H9 (cell line): ENCODE results near the gene HOXA9. TPM values are rescaled to one million over a fixed set of nuclear protein-coding genes. Genes with fewer than 3 reads are reported as not detected.

ENCODE experiments used
- DNase-seq: peaks from one replicate; pipeline ENCODE4 v3.0.0-alpha.2; 2017
- H2AFZ ChIP-seq: one replicate; pipeline ENCODE4 v1.6.1; 2013; ENCODE audit warnings: mild to moderate bottlenecking, low read length, control low read depth, moderate library complexity
- H2AK5ac ChIP-seq: 2 replicates; pipeline ENCODE4 v1.6.1; 2013; ENCODE audit warnings: low read length, control low read depth, mixed read lengths; ENCODE audit not compliant: insufficient read length
- H2BK120ac ChIP-seq: one replicate; pipeline ENCODE4 v1.6.1; 2013; ENCODE audit warnings: low read depth, mild to moderate bottlenecking, low read length, control low read depth, inconsistent platforms; ENCODE audit not compliant: poor library complexity, severe bottlenecking
- H2BK12ac ChIP-seq: 2 replicates; pipeline ENCODE4 v1.6.1; 2013; ENCODE audit warnings: low read length, control low read depth, mixed read lengths, low read depth; ENCODE audit not compliant: insufficient read length
- H2BK15ac ChIP-seq: 2 replicates; pipeline ENCODE4 v1.6.1; 2013; ENCODE audit warnings: low read depth, low read length, control low read depth
- H2BK20ac ChIP-seq: one replicate; pipeline ENCODE4 v1.6.1; 2013; ENCODE audit warnings: low read depth, mild to moderate bottlenecking, low read length, control low read depth, inconsistent platforms; ENCODE audit not compliant: poor library complexity, severe bottlenecking
- H2BK5ac ChIP-seq: 2 replicates; pipeline ENCODE4 v1.6.1; 2013; ENCODE audit warnings: low read length, control low read depth, mixed read lengths; ENCODE audit not compliant: insufficient read length
- H3K14ac ChIP-seq: 2 replicates; pipeline ENCODE4 v1.6.1; 2013; ENCODE audit warnings: low read length, control low read depth; ENCODE audit not compliant: insufficient read depth
- H3K18ac ChIP-seq: 2 replicates; pipeline ENCODE4 v1.6.1; 2013; ENCODE audit warnings: low read depth, mild to moderate bottlenecking, mixed read lengths, low read length, control low read depth; ENCODE audit not compliant: insufficient read length
- H3K23ac ChIP-seq: 2 replicates; pipeline ENCODE4 v1.6.1; 2013; ENCODE audit warnings: low read length, control low read depth, mixed read lengths, low read depth; ENCODE audit not compliant: insufficient read length
- H3K23me2 ChIP-seq: 2 replicates; pipeline ENCODE4 v1.6.1; 2013; ENCODE audit warnings: low read depth, mild to moderate bottlenecking, mixed read lengths, low read length, control low read depth; ENCODE audit not compliant: insufficient read length, poor library complexity, severe bottlenecking
- H3K27ac ChIP-seq: 2 replicates; pipeline ENCODE4 v1.5.1; 2013; ENCODE audit warnings: low read length, control low read depth, mixed read lengths, low read depth; ENCODE audit not compliant: insufficient read length
- H3K27me3 ChIP-seq: 2 replicates; pipeline ENCODE4 v1.6.1; 2013; ENCODE audit warnings: low read length, control low read depth, inconsistent platforms; ENCODE audit not compliant: insufficient read depth
- H3K4ac ChIP-seq: 2 replicates; pipeline ENCODE4 v1.6.1; 2013; ENCODE audit warnings: low read depth, mild to moderate bottlenecking, control low read depth, inconsistent platforms, low read length, moderate library complexity
- H3K4me1 ChIP-seq: 2 replicates; pipeline ENCODE4 v1.6.1; 2013; ENCODE audit warnings: low read length, control low read depth, inconsistent platforms; ENCODE audit not compliant: insufficient read depth
- H3K4me2 ChIP-seq: 2 replicates; pipeline ENCODE4 v1.6.1; 2013; ENCODE audit warnings: low read length, control low read depth, mixed read lengths; ENCODE audit not compliant: insufficient read length, insufficient read depth
- H3K56ac ChIP-seq: 2 replicates; pipeline ENCODE4 v1.6.1; 2013; ENCODE audit warnings: low read depth, mild to moderate bottlenecking, mixed read lengths, low read length, control low read depth; ENCODE audit not compliant: insufficient read length
- H3K79me1 ChIP-seq: 2 replicates; pipeline ENCODE4 v1.6.1; 2013; ENCODE audit warnings: low read depth, mild to moderate bottlenecking, moderate library complexity, low read length, control low read depth, inconsistent platforms; ENCODE audit not compliant: insufficient read depth, poor library complexity, severe bottlenecking
- H3K79me2 ChIP-seq: 2 replicates; pipeline ENCODE4 v1.6.1; 2013; ENCODE audit warnings: low read length, control low read depth, inconsistent platforms; ENCODE audit not compliant: insufficient read depth
- H3K9ac ChIP-seq: 2 replicates; pipeline ENCODE4 v1.6.1; 2013; ENCODE audit warnings: low read length, control low read depth, mixed read lengths; ENCODE audit not compliant: insufficient read length; ENCODE audit errors: extremely low read depth
- H3K9me3 ChIP-seq: one replicate; pipeline ENCODE4 v1.6.1; 2013; ENCODE audit warnings: low read depth, low read length, inconsistent platforms; ENCODE audit not compliant: control insufficient read depth
- H3T11ph ChIP-seq: one replicate; pipeline ENCODE4 v1.6.1; 2013; ENCODE audit warnings: mild to moderate bottlenecking, low read length, control low read depth, inconsistent platforms
- H4K20me1 ChIP-seq: one replicate; pipeline ENCODE4 v1.6.1; 2013; ENCODE audit not compliant: control insufficient read depth, insufficient read length, insufficient read depth
- H4K5ac ChIP-seq: 2 replicates; pipeline ENCODE4 v1.6.1; 2013; ENCODE audit warnings: low read depth, mild to moderate bottlenecking, mixed read lengths, low read length, control low read depth; ENCODE audit not compliant: insufficient read length
- H4K8ac ChIP-seq: replicated peaks from 2 replicates; pipeline ENCODE4 v1.6.1; 2013; ENCODE audit warnings: low read length, control low read depth, mixed read lengths, low read depth; ENCODE audit not compliant: insufficient read length
- H4K91ac ChIP-seq: 2 replicates; pipeline ENCODE4 v1.6.1; 2013; ENCODE audit warnings: low read depth, mild to moderate bottlenecking, moderate library complexity, mixed read lengths, low read length, control low read depth; ENCODE audit not compliant: insufficient read length
- H3K27ac Mint-ChIP-seq, 3 experiments: 2 replicates in 2 of 3; 3 replicates in 1 of 3; pipeline ENCODE4 v1.8.0; 2020 to 2021; ENCODE audit warnings: mixed read lengths in 3 of 3, mild to moderate bottlenecking in 1 of 3, moderate library complexity in 1 of 3
- H3K27me3 Mint-ChIP-seq: 2 replicates; pipeline ENCODE4 v1.8.0; 2021; ENCODE audit warnings: low read depth, mild to moderate bottlenecking, moderate library complexity, mixed read lengths
- H3K36me3 Mint-ChIP-seq, 3 experiments: 2 replicates in 2 of 3; 3 replicates in 1 of 3; pipeline ENCODE4 v1.8.0; 2020 to 2021; ENCODE audit warnings: low read depth in 3 of 3, mixed read lengths in 3 of 3; ENCODE audit not compliant: insufficient read depth in 1 of 3
- H3K4me1 Mint-ChIP-seq, 2 experiments: 2 replicates each; pipeline ENCODE4 v1.8.0; 2020; ENCODE audit warnings: mixed read lengths in 2 of 2
- H3K4me3 Mint-ChIP-seq, 2 experiments: 2 replicates in 1 of 2; 3 replicates in 1 of 2; pipeline ENCODE4 v1.8.0; 2020 to 2021; ENCODE audit warnings: mild to moderate bottlenecking in 2 of 2, mixed read lengths in 2 of 2, moderate library complexity in 1 of 2
- H3K9me3 Mint-ChIP-seq, 2 experiments: 2 replicates in 1 of 2; 3 replicates in 1 of 2; pipeline ENCODE4 v1.8.0; 2020; ENCODE audit warnings: mild to moderate bottlenecking in 2 of 2, mixed read lengths in 2 of 2, moderate library complexity in 1 of 2
- WGBS: extraction: QIAGEN DNeasy Blood & Tissue Kit; methylation state at CpG from one replicate; pipeline ENCODE4 v1.1.7; 2013; ENCODE audit warnings: missing lambda C conversion rate, low lambda C conversion rate, mixed read lengths; ENCODE audit not compliant: insufficient read length; ENCODE audit errors: extremely low coverage; 5-methylcytosine and 5-hydroxymethylcytosine counted together
- total RNA-seq: library from RNA; stranded (reverse); gene quantifications from 2 replicates; pipeline ENCODE4 v1.2.1, GENCODE V29; 2021
- TF ChIP-seq, protein P1 (sequence below): fragments of 200-600 bp; sonication (generic); conservative IDR thresholded peaks from 3 replicates; pipeline ENCODE4 v1.8.0; 2021; ENCODE audit warnings: antibody characterized with exemption, mild to moderate bottlenecking

HOXA9 gene
- total RNA-seq, 1 experiment from 2014 or later = not detected

DNA sequence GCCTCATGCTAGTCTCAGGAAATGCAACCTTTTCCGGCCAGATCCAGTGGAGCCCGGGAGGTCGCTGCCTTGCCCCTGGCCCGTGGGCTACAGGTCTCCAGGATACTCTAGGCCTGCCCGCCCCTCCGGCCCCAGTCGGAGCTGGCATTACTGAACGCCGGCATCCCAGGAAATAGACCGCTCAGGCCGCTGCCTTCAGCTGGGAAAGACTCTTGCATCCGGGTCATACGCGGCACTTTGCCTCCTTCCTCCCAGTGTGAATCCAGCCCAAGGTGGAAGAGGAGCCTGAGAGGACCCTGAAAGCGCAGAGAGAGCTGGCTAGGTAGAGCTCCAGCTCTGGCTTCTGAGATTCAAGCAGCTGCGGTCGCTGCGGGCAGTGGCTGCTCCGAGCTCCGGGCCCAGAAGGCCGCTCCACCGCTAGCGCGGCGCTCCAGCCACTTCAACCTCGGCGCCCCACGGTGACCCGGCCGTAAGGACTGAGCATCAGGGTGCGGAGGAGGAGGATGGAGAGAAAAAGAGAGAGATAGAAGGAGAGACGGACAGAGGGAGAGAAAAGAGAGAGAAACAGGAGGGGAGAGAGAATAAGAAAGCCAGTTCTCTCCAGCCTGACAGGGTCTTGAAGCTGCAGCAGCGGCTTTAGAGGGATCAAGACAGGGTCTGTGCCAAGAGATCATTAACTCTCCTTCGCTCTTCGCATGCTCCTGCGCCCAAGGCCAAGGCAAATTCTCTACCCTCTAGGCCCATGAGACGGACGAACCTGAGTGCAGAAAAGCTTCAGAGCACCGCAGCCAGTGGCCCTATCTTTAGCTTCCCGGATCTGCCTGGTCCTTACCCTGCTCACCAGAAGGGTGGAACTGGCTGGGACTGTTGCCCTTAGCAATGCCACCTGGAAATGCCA lies 10.5 kb upstream of the HOXA9 start:
- no peak overlapping the region for H2AFZ ChIP-seq
- H3T11ph ChIP-seq = no peak overlapping the region
- no peaks in the 10 kb centered on the region for H3K79me2 ChIP-seq
- H3K27ac ChIP-seq = no peak overlapping the region
- no CpG with 5 or more reads among the region's 40 CpGs for WGBS
- H3K9ac ChIP-seq = no peak overlapping the region
- no peaks in the 10 kb centered on the region for H3K4me1 ChIP-seq
- DNase-seq = peak; percentile 55
- peaks cover 98% of the 10 kb centered on the region for H3K27me3 Mint-ChIP-seq
- no peak overlapping the region for H3K23ac ChIP-seq
- no peak overlapping the region for H4K5ac ChIP-seq
- H3K4me1 Mint-ChIP-seq = peaks cover 3 to 9% of the 10 kb centered on the region in 2 experiments
- no peaks in the 10 kb centered on the region for H3K79me1 ChIP-seq
- no peak overlapping the region for H3K4me2 ChIP-seq
- H4K8ac ChIP-seq = no peak overlapping the region
- H2BK12ac ChIP-seq = no peak overlapping the region
- TF ChIP-seq, protein P1, sequence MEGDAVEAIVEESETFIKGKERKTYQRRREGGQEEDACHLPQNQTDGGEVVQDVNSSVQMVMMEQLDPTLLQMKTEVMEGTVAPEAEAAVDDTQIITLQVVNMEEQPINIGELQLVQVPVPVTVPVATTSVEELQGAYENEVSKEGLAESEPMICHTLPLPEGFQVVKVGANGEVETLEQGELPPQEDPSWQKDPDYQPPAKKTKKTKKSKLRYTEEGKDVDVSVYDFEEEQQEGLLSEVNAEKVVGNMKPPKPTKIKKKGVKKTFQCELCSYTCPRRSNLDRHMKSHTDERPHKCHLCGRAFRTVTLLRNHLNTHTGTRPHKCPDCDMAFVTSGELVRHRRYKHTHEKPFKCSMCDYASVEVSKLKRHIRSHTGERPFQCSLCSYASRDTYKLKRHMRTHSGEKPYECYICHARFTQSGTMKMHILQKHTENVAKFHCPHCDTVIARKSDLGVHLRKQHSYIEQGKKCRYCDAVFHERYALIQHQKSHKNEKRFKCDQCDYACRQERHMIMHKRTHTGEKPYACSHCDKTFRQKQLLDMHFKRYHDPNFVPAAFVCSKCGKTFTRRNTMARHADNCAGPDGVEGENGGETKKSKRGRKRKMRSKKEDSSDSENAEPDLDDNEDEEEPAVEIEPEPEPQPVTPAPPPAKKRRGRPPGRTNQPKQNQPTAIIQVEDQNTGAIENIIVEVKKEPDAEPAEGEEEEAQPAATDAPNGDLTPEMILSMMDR = no peak
- no peaks in the 10 kb centered on the region for H3K9me3 ChIP-seq
- H4K20me1 ChIP-seq = no peaks in the 10 kb centered on the region
- H3K27me3 ChIP-seq = peaks cover 99% of the 10 kb centered on the region
- no peaks in the 10 kb centered on the region for H3K23me2 ChIP-seq
- H3K14ac ChIP-seq = no peak overlapping the region
- peaks cover 6 to 23% of the 10 kb centered on the region in 2 experiments; a peak in 4 of 5 replicates for H3K9me3 Mint-ChIP-seq
- no peak overlapping the region for H3K18ac ChIP-seq
- no peak overlapping the region for H2AK5ac ChIP-seq
- H3K4me3 Mint-ChIP-seq = no peak overlapping the region
- H2BK15ac ChIP-seq = no peak overlapping the region; the same call in 1 of the 2 replicates
- no peaks in the 10 kb centered on the region; a peak in 2 of 7 replicates for H3K36me3 Mint-ChIP-seq
- no peak overlapping the region for H2BK5ac ChIP-seq
- H3K4ac ChIP-seq = no peak overlapping the region
- no peak overlapping the region for H2BK20ac ChIP-seq
- no peak overlapping the region for H2BK120ac ChIP-seq
- H3K56ac ChIP-seq = no peak overlapping the region
- no peak overlapping the region for H3K27ac Mint-ChIP-seq
- H4K91ac ChIP-seq = no peak overlapping the region
